Fibroblast of upper back skin (primary cell): ENCODE data around the gene UNC5C.
A peak's percentile ranks its signal among the peaks of the same experiment; 100 is the strongest.

Experiments
- DNase-seq: peaks from one replicate; pipeline ENCODE4 v3.0.0-alpha.2; 2013

Gene UNC5C

GRCh38 chr4:95388911-95389310 lies 159.9 kb downstream of the UNC5C start:
- DNase-seq, result no peak

GRCh38 chr4:95387719-95388118 lies 161.1 kb downstream of the UNC5C start:
- no peak for DNase-seq

GRCh38 chr4:95386410-95386809 lies 162.4 kb downstream of the UNC5C start:
- DNase-seq, result no peak

- no peak for DNase-seq
These were observed 166.8 kb downstream of the UNC5C start for GRCh38 chr4:95381843-95382580.

- DNase-seq, result no peak
These were observed 169.1 kb downstream of the UNC5C start for GRCh38 chr4:95379633-95380032.

GRCh38 chr4:95377366-95377900 lies 171.3 kb downstream of the UNC5C start:
- DNase-seq, result no peak

- DNase-seq, result no peak
These were observed 177.1 kb downstream of the UNC5C start for GRCh38 chr4:95371476-95372224.

- DNase-seq, result no peak
These were observed 180.9 kb downstream of the UNC5C start for GRCh38 chr4:95367824-95368223.

GRCh38 chr4:95363966-95364365 lies 184.8 kb downstream of the UNC5C start:
- DNase-seq, result no peak

GRCh38 chr4:95363559-95363925 lies 185.2 kb downstream of the UNC5C start:
- DNase-seq, result no peak

- peak; percentile 20 for DNase-seq
These were observed 185.7 kb downstream of the UNC5C start for GRCh38 chr4:95362906-95363558.

- DNase-seq, result no peak
These were observed 186.7 kb downstream of the UNC5C start for GRCh38 chr4:95362066-95362465.

GRCh38 chr4:95361696-95361965 lies 187.1 kb downstream of the UNC5C start:
- DNase-seq, result no peak

- DNase-seq, result no peak
These were observed 187.7 kb downstream of the UNC5C start for GRCh38 chr4:95360906-95361695.

- no peak for DNase-seq
These were observed 188.4 kb downstream of the UNC5C start for GRCh38 chr4:95360256-95360903.

- DNase-seq, result no peak
These were observed 190.4 kb downstream of the UNC5C start for GRCh38 chr4:95358421-95358820.

- peak; percentile 7 for DNase-seq
These were observed 193.8 kb downstream of the UNC5C start for GRCh38 chr4:95355021-95355420.

- no peak for DNase-seq
These were observed 200.4 kb downstream of the UNC5C start for GRCh38 chr4:95348418-95348817.

GRCh38 chr4:95343235-95343634 lies 205.5 kb downstream of the UNC5C start:
- no peak for DNase-seq

GRCh38 chr4:95340191-95340590 lies 208.6 kb downstream of the UNC5C start:
- DNase-seq, result no peak

- no peak for DNase-seq
These were observed 223.1 kb downstream of the UNC5C start for GRCh38 chr4:95325665-95326064.

- DNase-seq, result no peak
These were observed 229.6 kb downstream of the UNC5C start for GRCh38 chr4:95319169-95319568.

GRCh38 chr4:95318483-95318882 lies 230.3 kb downstream of the UNC5C start:
- DNase-seq, result no peak
